NCI-H2196 (cell line): ENCODE measurements around the gene PLET1.

ENCODE experiments used
- DNase-seq: peaks from one replicate; lab custom pipeline; 2025; ENCODE audit not compliant: unreplicated experiment; lab: John Stamatoyannopoulos, UW

PLET1 gene

DNA sequence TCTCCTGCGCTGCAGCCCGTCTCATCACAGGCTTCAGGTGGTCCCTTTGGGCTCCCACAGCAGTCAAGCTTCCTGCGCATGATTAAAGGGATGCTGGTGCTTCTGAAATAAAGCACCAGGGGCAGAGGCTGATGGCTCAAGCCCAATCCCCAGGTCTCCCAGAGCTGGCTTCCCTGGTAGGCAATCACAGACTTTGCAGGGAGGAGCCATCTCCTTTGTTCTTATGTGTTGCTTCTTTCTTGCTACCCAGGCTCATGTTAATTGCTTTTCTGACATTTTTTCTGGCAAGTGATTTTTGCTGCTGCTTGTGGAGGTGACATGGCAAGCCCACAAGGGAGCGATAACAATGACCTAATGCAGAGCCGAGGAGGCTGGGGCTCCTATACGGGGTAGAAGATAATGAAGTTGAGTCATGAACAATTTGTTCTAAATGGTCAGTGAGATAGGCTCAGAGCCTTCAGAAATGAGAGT is 25.2 kb upstream of the PLET1 start:
- DNase-seq = no peak

DNA sequence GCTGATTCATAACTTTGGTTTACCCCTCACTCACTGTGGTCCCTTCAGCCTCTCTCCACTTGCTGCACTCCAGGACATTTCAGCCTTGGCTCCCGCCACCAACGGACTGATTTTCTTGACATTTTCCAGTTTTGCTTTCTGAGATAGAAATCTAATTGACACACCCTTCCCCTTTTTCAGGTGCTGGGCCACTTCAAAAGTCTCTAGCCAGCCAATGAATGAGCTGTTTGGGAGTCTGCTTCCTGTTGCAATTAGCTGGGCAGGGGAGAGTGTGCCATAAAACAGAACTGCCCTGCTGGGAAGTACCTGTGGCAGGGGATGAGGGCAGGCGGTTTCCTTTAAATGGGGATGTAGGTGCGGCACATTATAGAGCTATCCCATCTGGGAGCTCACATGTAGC is 21.1 kb upstream of the PLET1 start:
- DNase-seq = no peak

- DNase-seq = peak; percentile 85
These were observed 19.8 kb upstream of the PLET1 start for GRCh38 chr11:112280268-112281126.

GRCh38 chr11:112279901-112280267 is 19.2 kb upstream of the PLET1 start:
- peak; percentile 63 for DNase-seq

- DNase-seq = no peak
These were observed 18.1 kb upstream of the PLET1 start for GRCh38 chr11:112278803-112279202.

GRCh38 chr11:112277941-112278340 is 17.3 kb upstream of the PLET1 start:
- no peak for DNase-seq

DNA sequence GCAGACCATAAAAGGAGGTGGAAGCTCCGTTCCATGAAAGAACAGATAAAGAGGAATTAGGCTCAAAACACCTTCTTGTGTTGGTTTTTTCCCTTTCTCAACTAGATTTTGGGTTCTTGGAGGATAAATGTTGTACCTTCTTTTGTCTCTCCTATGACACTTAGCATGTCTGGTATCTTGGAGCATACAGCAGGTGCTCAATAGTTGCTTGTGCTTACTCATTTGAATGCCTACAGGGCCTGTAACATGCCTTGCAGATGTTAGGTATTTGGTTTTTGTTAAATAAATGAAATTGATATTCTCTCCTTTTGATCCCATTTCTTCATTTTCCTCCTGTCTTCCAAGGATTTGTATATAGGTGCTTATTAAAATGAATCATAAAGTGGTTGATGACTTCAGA is 16.4 kb upstream of the PLET1 start:
- no peak for DNase-seq

DNA sequence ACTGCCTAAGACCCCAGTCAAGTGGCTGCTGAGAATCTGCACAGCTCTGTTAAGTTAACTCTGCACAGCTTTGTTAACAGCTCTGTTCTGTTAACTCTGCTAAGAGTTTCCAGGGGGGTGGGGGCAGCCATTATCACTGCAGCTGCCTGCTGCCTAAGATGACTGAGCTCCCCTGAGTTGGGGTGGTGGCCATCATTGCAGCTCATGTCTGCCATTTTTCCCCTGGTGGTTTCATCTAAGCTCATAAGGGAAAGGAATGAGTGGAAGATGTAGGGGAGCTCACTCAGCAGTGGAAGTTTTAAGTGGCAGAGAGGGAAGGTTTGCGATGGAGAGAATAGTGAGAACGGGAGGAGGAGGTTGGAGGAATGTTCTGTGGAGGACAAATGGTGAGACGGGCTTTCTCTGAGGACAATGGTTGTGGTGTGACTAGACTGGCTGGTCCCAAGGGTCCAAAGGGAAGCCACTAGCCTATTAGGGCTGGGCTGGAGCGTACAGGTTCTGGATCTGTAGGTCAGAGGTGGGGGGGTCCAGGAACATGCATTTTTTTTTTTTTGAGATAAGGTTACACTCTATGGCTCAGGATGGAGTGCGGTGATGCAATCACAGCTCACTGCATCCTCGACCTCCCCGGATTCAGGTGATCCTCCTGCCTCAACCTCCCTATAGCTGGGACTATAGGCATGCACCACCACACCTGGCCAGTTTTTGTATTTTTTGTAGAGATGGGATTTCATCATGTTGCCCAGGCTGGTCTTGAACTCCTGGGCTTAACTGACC is 13.5 kb upstream of the PLET1 start:
- DNase-seq = no peak

- DNase-seq = no peak
These were observed 12.4 kb upstream of the PLET1 start for GRCh38 chr11:112273066-112273465.

DNA sequence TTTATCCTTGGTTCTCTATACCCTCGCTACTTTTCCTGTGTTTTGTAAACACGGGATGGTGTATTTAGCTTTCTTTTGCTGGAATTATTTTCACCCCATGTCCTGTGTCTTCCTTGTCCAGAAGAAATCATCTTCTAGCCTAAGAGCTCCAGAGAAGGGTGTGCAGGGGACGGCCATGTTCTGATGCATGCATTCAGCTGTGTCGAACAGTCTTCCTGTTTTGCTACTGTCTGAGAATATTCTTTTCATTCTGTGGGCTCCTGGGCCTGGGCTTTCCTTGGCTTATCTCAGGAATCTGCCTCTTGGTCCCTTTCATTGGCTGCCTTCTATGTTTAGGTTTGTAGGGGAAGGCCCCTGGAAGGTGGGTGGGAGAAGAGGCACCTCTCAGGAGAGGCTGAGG is 10.6 kb upstream of the PLET1 start:
- DNase-seq = no peak

DNA sequence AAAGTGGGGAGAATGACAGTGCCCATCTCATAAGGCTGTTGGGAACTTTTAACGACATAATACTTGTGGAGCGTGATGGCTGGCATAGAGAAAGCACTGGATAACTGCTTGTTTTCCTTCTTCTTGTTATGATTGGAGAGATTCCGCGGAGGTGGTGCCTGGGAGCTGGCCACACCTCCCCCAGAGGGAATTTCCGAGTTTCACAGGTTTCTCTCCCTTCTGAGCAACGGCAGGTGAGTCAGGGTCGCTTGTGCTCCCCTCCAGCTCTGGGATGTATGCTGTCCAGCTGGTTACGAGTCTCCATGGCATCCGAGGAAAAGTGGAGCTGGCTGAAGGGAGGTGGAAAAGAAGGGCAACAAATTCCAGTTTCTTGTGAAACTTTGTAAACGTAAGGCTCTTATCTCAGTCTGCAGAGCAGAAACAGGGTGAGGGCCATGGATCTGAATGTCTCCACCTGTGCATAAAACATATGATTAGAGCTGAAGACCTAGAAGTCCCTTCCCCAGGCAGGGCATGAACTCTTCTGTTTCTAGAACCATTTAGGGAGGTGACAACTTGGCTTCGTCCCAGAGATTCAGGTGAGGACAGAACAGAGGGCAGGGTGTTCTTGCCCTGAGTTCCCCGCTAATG is 10.0 kb upstream of the PLET1 start:
- no peak for DNase-seq

DNA sequence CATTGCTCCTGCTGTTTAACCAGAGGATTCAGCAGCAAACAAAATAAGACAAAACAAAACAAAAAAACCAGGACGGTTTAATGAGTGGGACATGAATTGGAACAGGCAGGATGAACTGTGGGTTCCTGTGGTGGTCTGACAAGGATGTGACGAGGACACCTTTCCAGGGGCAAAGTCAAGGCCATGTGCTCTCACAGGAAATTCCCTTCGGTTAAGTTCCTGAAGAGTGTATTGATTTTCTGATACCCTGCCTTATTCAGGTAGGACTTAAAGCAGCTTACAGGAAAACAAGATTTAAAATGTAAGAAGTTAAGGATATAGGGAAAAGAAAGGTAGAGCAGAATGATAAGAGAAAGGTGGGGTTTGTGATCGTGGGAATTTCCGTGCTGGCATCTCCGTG is 8.5 kb upstream of the PLET1 start:
- no peak for DNase-seq

GRCh38 chr11:112268406-112268805 is 7.7 kb upstream of the PLET1 start:
- DNase-seq = no peak

GRCh38 chr11:112267188-112267591 is 6.5 kb upstream of the PLET1 start:
- DNase-seq = no peak

GRCh38 chr11:112266410-112266778 is 5.7 kb upstream of the PLET1 start:
- no peak for DNase-seq

DNA sequence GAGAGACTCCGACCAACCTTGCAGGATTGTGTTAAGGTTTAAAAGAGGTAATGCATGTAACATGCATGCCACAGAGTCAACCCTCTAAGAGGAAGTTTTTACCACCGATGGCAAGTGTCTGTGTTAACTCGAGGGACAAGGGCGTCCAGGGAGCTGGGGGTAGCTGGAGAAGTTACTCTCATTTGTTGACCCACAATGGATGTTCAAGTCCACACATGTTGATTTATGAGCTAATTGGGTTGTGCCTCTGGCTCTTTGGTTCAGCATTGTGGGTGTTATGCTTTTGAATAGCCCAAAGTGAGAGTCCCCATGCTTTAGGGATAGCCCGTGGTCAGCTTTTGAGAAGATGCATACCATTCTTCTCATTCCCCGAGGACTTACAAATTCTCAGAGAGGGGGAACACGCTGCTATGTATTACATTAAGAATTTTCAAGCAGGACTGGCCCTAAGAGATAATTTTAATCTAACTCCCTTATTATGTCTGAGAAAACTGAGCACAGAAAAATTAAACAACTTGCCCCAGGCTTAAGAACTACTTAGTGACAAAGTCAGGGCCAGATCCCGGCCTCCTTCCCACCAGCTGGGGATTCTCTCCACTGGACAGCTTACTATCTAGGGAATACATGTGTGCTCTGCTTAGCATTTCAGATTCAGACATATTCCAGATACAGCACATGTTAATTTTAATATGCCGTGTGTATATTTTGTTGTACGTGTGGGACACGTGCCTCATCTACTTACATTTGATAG is 5.2 kb upstream of the PLET1 start:
- DNase-seq = no peak

- no peak for DNase-seq
These were observed 5.5 kb downstream of the PLET1 start for GRCh38 chr11:112255067-112255720.

DNA sequence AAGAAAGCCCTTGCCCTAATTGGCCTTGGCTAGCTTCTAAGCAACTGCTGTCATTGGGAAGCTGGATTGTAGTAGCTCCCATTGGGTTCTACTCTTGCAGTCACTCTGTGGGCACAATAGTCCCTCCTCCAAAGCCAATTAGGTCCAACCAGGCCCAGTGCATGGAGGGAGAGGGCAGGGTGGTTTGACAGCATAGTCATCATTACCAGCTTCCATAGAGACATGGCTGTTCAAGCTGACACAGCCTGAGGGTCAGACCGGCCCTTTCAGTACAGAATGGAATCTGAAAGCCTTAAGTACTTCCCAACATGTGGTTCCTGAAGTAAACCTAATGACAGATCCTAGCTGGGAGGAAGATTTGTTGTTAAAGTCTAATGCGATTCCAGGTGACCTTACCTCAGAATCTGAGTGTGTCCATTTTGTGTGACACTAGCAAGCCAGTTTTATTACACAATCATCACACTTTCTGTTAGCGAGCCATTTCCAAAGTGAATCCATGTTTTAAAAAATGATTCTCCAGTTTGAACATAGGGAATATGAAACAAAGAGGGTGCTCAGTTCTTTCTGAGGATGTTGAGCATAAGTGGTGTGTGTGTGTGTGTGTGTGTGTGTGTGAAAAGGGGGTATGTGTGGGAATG is 6.9 kb downstream of the PLET1 start:
- no peak for DNase-seq

DNA sequence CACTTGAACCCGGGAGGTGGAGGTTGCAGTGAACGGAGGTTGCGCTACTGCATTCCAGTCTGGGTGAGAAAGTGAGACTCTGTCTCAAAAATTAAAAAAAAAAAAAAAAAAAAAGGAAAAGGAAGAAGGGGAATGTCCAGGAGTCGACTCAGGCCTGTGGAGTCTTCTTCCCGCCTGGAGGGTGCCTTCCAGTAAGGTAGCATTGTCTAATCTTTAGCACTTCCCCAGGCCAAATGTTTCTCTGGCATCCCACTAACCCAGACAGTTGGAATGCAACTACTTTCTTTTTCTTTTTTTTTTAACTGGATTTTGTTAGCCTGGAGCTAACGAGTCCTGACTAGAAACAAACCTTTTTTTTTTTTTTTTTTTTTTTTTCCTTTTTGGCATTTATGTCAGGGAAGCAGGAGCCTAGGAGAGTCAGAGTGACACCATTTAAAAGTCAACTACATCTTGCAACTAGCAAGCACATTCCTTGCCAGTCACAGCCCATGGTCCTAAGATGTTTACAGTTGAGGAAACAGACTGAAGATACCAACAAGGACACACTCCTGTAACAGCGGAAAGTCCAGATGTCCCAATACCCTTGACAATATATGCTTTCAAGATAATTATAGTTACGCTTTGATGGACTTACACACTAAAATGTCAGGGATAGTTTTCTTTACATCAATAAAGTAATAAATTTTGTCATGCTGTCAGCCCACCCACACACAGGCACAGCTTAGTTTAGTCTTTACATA is 10.6 kb downstream of the PLET1 start:
- no peak for DNase-seq
